ENCODE results near the gene TCAP. TPM values are rescaled to one million over a fixed set of nuclear protein-coding genes. Genes with fewer than 3 reads are reported as not detected.
A peak's percentile ranks its signal among the peaks of the same experiment; 100 is the strongest.

Gene TCAP
- total RNA-seq, 1 donor from 2014 or later: 0.49 TPM

- Histone ChIP-seq H3K4me3 (no peak overlapping the region), H3K4me1 (peaks cover 64% of the 10 kb centered on the region), H3K9me3 (no peaks in the 10 kb centered on the region), H3K36me3 (peaks cover 0 to 10% of the 10 kb centered on the region in 2 donors), H3K27ac (peak overlapping the region; percentile 54), H3K27me3 (no peaks in the 10 kb centered on the region)
- no peak for DNase-seq (ENCODE audit: extremely low spot score in 2 of 2)
- intact Hi-C loops (cut with DNase I): loop anchor here (5.0 kb wide), 1 partner anchor 34 kb away; no protein-coding TSS in a partner anchor
- no peak for TF ChIP-seq POLR2A (IDR thresholded peaks at IDR 0.05)
- TF ChIP-seq CTCF (IDR thresholded peaks at IDR 0.05): no peak
- TF ChIP-seq POLR2AphosphoS5 (IDR thresholded peaks at IDR 0.05; ENCODE audit: insufficient read depth in 1 of 2, low read depth in 1 of 2): no peak
These were observed 1.1 kb downstream of the TCAP start for GRCh38 chr17:39666231-39666600.

GRCh38 chr17:39666601-39667261 is 1.6 kb downstream of the TCAP start:
- intact Hi-C loops (cut with DNase I): loop anchor here (5.0 kb wide), 1 partner anchor 34 kb away; no protein-coding TSS in a partner anchor
- H3K4me3 ChIP-seq: peak overlapping the region; percentile 43 to 49
- peaks cover 0 to 8% of the 10 kb centered on the region in 2 donors for H3K36me3 ChIP-seq
- H3K27me3 ChIP-seq: no peaks in the 10 kb centered on the region
- TF ChIP-seq POLR2AphosphoS5 (IDR thresholded peaks at IDR 0.05; ENCODE audit: insufficient read depth in 1 of 2, low read depth in 1 of 2) (peak in 1 of 2 donors; percentile 27), CTCF (IDR thresholded peaks at IDR 0.05) (no peak)
- no peak for DNase-seq (ENCODE audit: extremely low spot score in 2 of 2)
- peaks cover 67% of the 10 kb centered on the region for H3K4me1 ChIP-seq
- no peaks in the 10 kb centered on the region for H3K9me3 ChIP-seq
- H3K27ac ChIP-seq: peak overlapping the region; percentile 7

GRCh38 chr17:39667262-39667944 is 2.3 kb downstream of the TCAP start:
- no peaks in the 10 kb centered on the region for H3K27me3 ChIP-seq
- peaks cover 67% of the 10 kb centered on the region for H3K4me1 ChIP-seq
- H3K27ac ChIP-seq: peak overlapping the region; percentile 7
- H3K36me3 ChIP-seq: peaks cover 0 to 7% of the 10 kb centered on the region in 2 donors
- intact Hi-C loops (cut with DNase I): loop anchor here (5.0 kb wide), 1 partner anchor 35 kb away; no protein-coding TSS in a partner anchor
- DNase-seq (ENCODE audit: extremely low spot score in 2 of 2): no peak
- no peak for TF ChIP-seq POLR2A (IDR thresholded peaks at IDR 0.05)
- TF ChIP-seq POLR2AphosphoS5 (IDR thresholded peaks at IDR 0.05; ENCODE audit: insufficient read depth in 1 of 2, low read depth in 1 of 2): no peak
- TF ChIP-seq CTCF (IDR thresholded peaks at IDR 0.05): no peak
- H3K9me3 ChIP-seq: no peaks in the 10 kb centered on the region
- H3K4me3 ChIP-seq: peak overlapping the region; percentile 43 to 49

- Histone ChIP-seq H3K4me1 (peaks cover 59% of the 10 kb centered on the region), H3K9me3 (no peaks in the 10 kb centered on the region), H3K27ac (peak within 1 kb of the TSS; percentile 7), H3K4me3 (peak within 1 kb of the TSS; percentile 43 to 49), H3K27me3 (no peaks in the 10 kb centered on the region), H3K36me3 (no peaks in the 10 kb centered on the region)
- peak in 2 of 3 experiments; percentile 15 to 49 for TF ChIP-seq CTCF (IDR thresholded peaks at IDR 0.05)
- no peak for TF ChIP-seq POLR2AphosphoS5 (IDR thresholded peaks at IDR 0.05; ENCODE audit: insufficient read depth in 1 of 2, low read depth in 1 of 2)
- no peak for DNase-seq (ENCODE audit: extremely low spot score in 2 of 2)
- intact Hi-C loops (cut with DNase I): loop anchor here (5.0 kb wide), 1 partner anchor 36 kb away; no protein-coding TSS in a partner anchor
These were observed 3.1 kb downstream of the TCAP start, which contains the start of gene PNMT for GRCh38 chr17:39667945-39668924. TSS of gene PNMT (plus strand) at chr17:39668453. CDS start at chr17:39668476, 23 bp downstream.

Measured in vagina (tissue), 2 donors.